K562 (cell line): Measurements from ENCODE around the gene IRF1.

ENCODE experiments used
- CAMTA2 ChIP-seq: fragments of 250-450 bp; sonication (Bioruptor Pico); conservative IDR thresholded peaks from 2 replicates; pipeline ENCODE4 v1.5.1; 2022
- EP300 ChIP-seq: IDR thresholded peaks from 2 replicates; pipeline ENCODE4 v1.6.1; 2012; ENCODE audit warnings: low read length, improper control_type of control experiment
- MTA1 ChIP-seq: fragments of 450-650 bp; IDR thresholded peaks from 2 replicates; pipeline ENCODE4 v1.6.1; 2017; ENCODE audit warnings: borderline replicate concordance
- POLR2A ChIP-seq: fragments of 450-650 bp; conservative IDR thresholded peaks from 2 replicates; pipeline ENCODE4 v1.6.1; 2016
- RFX5 ChIP-seq: IDR thresholded peaks from 2 replicates; pipeline ENCODE4 v1.6.1; 2011; ENCODE audit warnings: low read depth, mild to moderate bottlenecking, improper control_type of control experiment, low read length
- SNRNP70 ChIP-seq: fragments of 200-400 bp; formaldehyde crosslinking; optimal IDR thresholded peaks from 2 replicates; pipeline ENCODE3; 2017; ENCODE audit warnings: low read depth, low read length
- ZKSCAN3 ChIP-seq: fragments of 250-450 bp; sonication (Bioruptor Pico); IDR thresholded peaks from 2 replicates; pipeline ENCODE4 v1.4.0; 2020
- TF ChIP-seq, protein P1 (sequence below): fragments of 250-450 bp; sonication (Bioruptor Pico); IDR thresholded peaks from 2 replicates; pipeline ENCODE4 v1.8.0; 2021; ENCODE audit warnings: moderate library complexity, mild to moderate bottlenecking, inconsistent platforms
- TF ChIP-seq, protein P2 (sequence below), 3 experiments: IDR thresholded peaks in 2 of 3; conservative IDR thresholded peaks in 1 of 3; 2 replicates each; pipeline ENCODE4 v1.5.1; 2011 to 2012; ENCODE audit warnings: low read length in 3 of 3, mild to moderate bottlenecking in 3 of 3, control low read depth in 2 of 3, improper control_type of control experiment in 1 of 3, inconsistent platforms in 1 of 3, low read depth in 1 of 3, mixed read lengths in 1 of 3, moderate library complexity in 1 of 3; ENCODE audit not compliant: insufficient read depth in 2 of 3
- TF ChIP-seq, protein P3 (sequence below), 2 experiments: fragments of 450-650 bp; formaldehyde crosslinking in 1 of 2; IDR thresholded peaks; 2 replicates each; pipeline versions ENCODE4 v1.4.0 to v1.6.1; 2014 to 2020; ENCODE audit warnings: mild to moderate bottlenecking in 2 of 2, borderline replicate concordance in 1 of 2, low read depth in 1 of 2

DNA sequence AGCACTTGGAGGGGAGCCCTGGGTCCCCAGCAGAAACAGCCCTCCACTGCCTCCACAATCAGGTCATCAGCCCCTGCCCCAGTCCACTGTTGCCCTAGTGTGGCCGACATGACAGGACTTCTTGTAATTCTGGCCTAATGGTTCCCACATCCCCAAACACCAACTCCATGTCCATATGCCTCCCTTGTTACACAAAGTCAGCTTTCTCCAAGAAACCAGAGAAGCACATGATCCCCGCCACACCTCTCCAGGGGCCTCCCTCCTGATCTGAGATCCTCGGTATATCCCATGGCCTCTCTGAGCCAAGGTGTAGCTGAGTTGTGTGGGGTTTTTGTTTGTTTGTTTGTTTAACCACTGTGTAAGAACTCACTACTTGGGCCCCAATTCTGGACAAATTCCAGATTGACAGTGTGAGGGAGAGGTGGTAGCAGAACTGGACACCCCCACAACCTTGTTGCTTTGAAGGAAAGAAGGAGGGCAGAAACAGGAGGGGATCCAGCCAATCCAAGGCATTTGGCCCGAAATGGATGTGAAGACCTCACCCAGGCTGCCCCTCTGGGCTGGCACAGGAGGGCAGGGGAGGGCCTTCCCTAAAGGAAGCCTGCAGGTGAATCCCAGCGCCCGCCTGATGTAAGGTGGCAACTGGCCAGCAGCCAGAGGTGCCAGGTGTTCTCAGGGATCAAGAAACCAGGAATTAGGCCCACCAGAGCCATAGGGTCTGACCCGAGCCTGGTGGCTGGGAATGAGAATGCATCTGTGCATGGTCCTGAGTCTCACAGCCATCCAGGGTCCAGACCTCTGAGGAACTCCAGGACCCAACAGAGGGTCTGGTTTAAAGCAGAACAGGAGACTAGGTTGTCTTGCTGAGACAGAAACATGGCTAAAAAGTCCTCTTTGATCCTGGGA lies 13.4 kb downstream of the IRF1 start:
- TF ChIP-seq, protein P1, sequence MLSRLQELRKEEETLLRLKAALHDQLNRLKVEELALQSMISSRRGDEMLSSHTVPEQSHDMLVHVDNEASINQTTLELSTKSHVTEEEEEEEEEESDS (CRISPR knock-in tag), result no peak
- TF ChIP-seq SNRNP70, result no peak
- TF ChIP-seq, protein P2, sequence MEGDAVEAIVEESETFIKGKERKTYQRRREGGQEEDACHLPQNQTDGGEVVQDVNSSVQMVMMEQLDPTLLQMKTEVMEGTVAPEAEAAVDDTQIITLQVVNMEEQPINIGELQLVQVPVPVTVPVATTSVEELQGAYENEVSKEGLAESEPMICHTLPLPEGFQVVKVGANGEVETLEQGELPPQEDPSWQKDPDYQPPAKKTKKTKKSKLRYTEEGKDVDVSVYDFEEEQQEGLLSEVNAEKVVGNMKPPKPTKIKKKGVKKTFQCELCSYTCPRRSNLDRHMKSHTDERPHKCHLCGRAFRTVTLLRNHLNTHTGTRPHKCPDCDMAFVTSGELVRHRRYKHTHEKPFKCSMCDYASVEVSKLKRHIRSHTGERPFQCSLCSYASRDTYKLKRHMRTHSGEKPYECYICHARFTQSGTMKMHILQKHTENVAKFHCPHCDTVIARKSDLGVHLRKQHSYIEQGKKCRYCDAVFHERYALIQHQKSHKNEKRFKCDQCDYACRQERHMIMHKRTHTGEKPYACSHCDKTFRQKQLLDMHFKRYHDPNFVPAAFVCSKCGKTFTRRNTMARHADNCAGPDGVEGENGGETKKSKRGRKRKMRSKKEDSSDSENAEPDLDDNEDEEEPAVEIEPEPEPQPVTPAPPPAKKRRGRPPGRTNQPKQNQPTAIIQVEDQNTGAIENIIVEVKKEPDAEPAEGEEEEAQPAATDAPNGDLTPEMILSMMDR (IDR thresholded peaks at IDR 0.05 in 2 of 3, conservative IDR thresholded peaks at IDR 0.05 in 1 of 3; ENCODE audit: insufficient read depth in 2 of 3, low read depth in 1 of 3, low read length in 3 of 3), result peak in 1 of 3 experiments; percentile 40; a peak in 1 of 6 replicates
- TF ChIP-seq, protein P3, sequence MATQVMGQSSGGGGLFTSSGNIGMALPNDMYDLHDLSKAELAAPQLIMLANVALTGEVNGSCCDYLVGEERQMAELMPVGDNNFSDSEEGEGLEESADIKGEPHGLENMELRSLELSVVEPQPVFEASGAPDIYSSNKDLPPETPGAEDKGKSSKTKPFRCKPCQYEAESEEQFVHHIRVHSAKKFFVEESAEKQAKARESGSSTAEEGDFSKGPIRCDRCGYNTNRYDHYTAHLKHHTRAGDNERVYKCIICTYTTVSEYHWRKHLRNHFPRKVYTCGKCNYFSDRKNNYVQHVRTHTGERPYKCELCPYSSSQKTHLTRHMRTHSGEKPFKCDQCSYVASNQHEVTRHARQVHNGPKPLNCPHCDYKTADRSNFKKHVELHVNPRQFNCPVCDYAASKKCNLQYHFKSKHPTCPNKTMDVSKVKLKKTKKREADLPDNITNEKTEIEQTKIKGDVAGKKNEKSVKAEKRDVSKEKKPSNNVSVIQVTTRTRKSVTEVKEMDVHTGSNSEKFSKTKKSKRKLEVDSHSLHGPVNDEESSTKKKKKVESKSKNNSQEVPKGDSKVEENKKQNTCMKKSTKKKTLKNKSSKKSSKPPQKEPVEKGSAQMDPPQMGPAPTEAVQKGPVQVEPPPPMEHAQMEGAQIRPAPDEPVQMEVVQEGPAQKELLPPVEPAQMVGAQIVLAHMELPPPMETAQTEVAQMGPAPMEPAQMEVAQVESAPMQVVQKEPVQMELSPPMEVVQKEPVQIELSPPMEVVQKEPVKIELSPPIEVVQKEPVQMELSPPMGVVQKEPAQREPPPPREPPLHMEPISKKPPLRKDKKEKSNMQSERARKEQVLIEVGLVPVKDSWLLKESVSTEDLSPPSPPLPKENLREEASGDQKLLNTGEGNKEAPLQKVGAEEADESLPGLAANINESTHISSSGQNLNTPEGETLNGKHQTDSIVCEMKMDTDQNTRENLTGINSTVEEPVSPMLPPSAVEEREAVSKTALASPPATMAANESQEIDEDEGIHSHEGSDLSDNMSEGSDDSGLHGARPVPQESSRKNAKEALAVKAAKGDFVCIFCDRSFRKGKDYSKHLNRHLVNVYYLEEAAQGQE (IDR thresholded peaks at IDR 0.05; ENCODE audit: borderline replicate concordance), result no peak
- TF ChIP-seq, protein P3 (CRISPR knock-in tag; IDR thresholded peaks at IDR 0.05; ENCODE audit: low read depth), result no peak
- TF ChIP-seq ZKSCAN3 (CRISPR knock-in tag), result no peak
- TF ChIP-seq CAMTA2 (CRISPR knock-in tag), result no peak
- no peak for TF ChIP-seq POLR2A
- no peak for TF ChIP-seq EP300
- no peak for TF ChIP-seq MTA1
- TF ChIP-seq RFX5, result no peak
